Ovary (tissue), 9 donors: ENCODE data around the gene CARD9. TPM values are rescaled to one million over a fixed set of nuclear protein-coding genes. Genes with fewer than 3 reads are reported as not detected.

Experiments
- DNase-seq, 5 donors: peaks; one replicate each; pipeline ENCODE4 v3.0.0-alpha.2; 2019 to 2020
- H3K27ac ChIP-seq, 2 donors: fragments of 200-600 bp; one replicate each; pipeline versions ENCODE4 v1.5.1 to v1.8.0; 2019 to 2022
- H3K27me3 ChIP-seq: fragments of 200-600 bp; one replicate; pipeline ENCODE4 v1.8.0; 2022
- H3K36me3 ChIP-seq: fragments of 200-600 bp; sonication (generic); one replicate; pipeline ENCODE4 v1.5.1; 2019
- H3K4me1 ChIP-seq: one replicate; pipeline ENCODE4 v1.8.1; 2013; ENCODE audit warnings: mild to moderate bottlenecking, moderate library complexity; ENCODE audit not compliant: insufficient read depth
- H3K4me3 ChIP-seq: fragments of 200-600 bp; sonication (generic); one replicate; pipeline ENCODE4 v1.5.1; 2017
- H3K9me3 ChIP-seq, 2 donors: fragments of 200-600 bp in 1 of 2; sonication (generic) in 1 of 2; one replicate each; pipeline versions ENCODE4 v1.5.1 to v1.8.1; 2013 to 2019; ENCODE audit warnings: mild to moderate bottlenecking in 1 of 2, moderate library complexity in 1 of 2
- CTCF ChIP-seq, 3 donors: fragments of 450-650 bp in 2 of 3; fragments of 200-600 bp in 1 of 3; IDR thresholded peaks; one replicate each; pipeline versions ENCODE4 v1.5.1 to v1.8.0; 2016 to 2022; ENCODE audit warnings: antibody characterized with exemption in 3 of 3, mild to moderate bottlenecking in 1 of 3
- EP300 ChIP-seq: sonication (generic); formaldehyde crosslinking; IDR thresholded peaks from one replicate; pipeline ENCODE4 v1.6.1; 2017; ENCODE audit warnings: antibody characterized with exemption
- POLR2A ChIP-seq: fragments of 450-650 bp; IDR thresholded peaks from one replicate; pipeline ENCODE4 v1.6.1; 2017; ENCODE audit warnings: antibody characterized with exemption, mild to moderate bottlenecking, moderate library complexity
- whole genome bisulfite sequencing, 3 donors: extraction: QIAGEN DNeasy Blood & Tissue Kit in 1 of 3; methylation state at CpG; one replicate each; pipeline versions ENCODE4 v1.1.5 to v1.1.7; 2013 to 2017; 5-methylcytosine and 5-hydroxymethylcytosine counted together
- intact Hi-C, 4 donors: fragments of 100-400 bp; cut with DNase I; formaldehyde crosslinking; loops; one replicate each; pipeline versions ENCODE4 v1.11.0 to v1.15.1; 2022 to 2023
- polyA plus RNA-seq, 2 donors: library from polyadenylated mRNA; stranded (reverse); fragments of 200-250 nt in 1 of 2; fragments of 350-450 nt in 1 of 2; fragmentation: Illumina TruSeq in 1 of 2; extraction: RNeasy Lipid Tissue Mini Kit (QIAGEN cat#74804) in 1 of 2; gene quantifications; one replicate each; pipeline ENCODE4 v1.2.3, GENCODE V29; 2013 to 2014
- total RNA-seq, 7 donors: library from RNA; depleted of rRNA in 2 of 7; stranded (reverse); fragments of >200 nt in 2 of 7; fragmentation: NEBNext Ultra II Directional in 3 of 7; extraction: Animal tissue kit (Norgen Biotek cat#: 25700) in 3 of 7; gene quantifications; one replicate each; pipeline versions ENCODE4 v1.1.0 to v1.2.4, GENCODE V29; 2016 to 2023
- donor health status: DM: no; HTN: no; CAD: no; lungs with moderate emphysema.
- donor health status: DM: no; HTN: no; CAD: no.
- donor health status: Bipolar disorder and iron deficiency.
- donor health status: DM: yes; HTN: yes; CAD: no.
- donor health status: DM: no; HTN: no; CAD: no.
- donor health status: DM: yes; HTN: yes; CAD: no.

The CARD9 gene
- total and polyA plus RNA-seq, 9 donors = 0.48 to 3.5 (median 1.1) TPM; not detected in 1

- intact Hi-C loops = loop anchor here in 1 of 4 donors (10.0 kb wide), 1 partner anchor 237 kb away; no protein-coding TSS in a partner anchor
- no peak for DNase-seq
- no peaks in the 10 kb centered on the region for H3K27me3 ChIP-seq
- H3K4me3 ChIP-seq = no peak overlapping the region
- no peaks in the 10 kb centered on the region for H3K9me3 ChIP-seq
- no peaks in the 10 kb centered on the region for H3K36me3 ChIP-seq
- H3K4me1 ChIP-seq = no peaks in the 10 kb centered on the region
- TF ChIP-seq CTCF (IDR thresholded peaks at IDR 0.05) (no peak), POLR2A (no peak), EP300 (no peak)
- WGBS, 3 donors = 55 to 63% (median 56%) methylated on average over 9 of the region's 9 CpGs
- H3K27ac ChIP-seq = no peak overlapping the region
Measured at GRCh38 chr9:136381311-136381710, 7.8 kb upstream of the CARD9 start.

- intact Hi-C loops = loop anchor here in 1 of 4 donors (10.0 kb wide), 1 partner anchor 236 kb away; no protein-coding TSS in a partner anchor
- Histone ChIP-seq H3K4me3 (no peak overlapping the region), H3K36me3 (no peaks in the 10 kb centered on the region), H3K9me3 (no peaks in the 10 kb centered on the region), H3K27me3 (no peaks in the 10 kb centered on the region), H3K4me1 (no peaks in the 10 kb centered on the region), H3K27ac (no peak overlapping the region)
- TF ChIP-seq POLR2A (no peak), CTCF (IDR thresholded peaks at IDR 0.05) (no peak), EP300 (no peak)
- WGBS, 3 donors = 92 to 93% (median 92%) methylated on average over 17 of the region's 17 CpGs
- no peak for DNase-seq
Measured at GRCh38 chr9:136380381-136380780, 6.9 kb upstream of the CARD9 start.

- TF ChIP-seq EP300 (no peak), CTCF (IDR thresholded peaks at IDR 0.05) (no peak), POLR2A (no peak)
- DNase-seq = no peak
- no peaks in the 10 kb centered on the region for H3K4me1 ChIP-seq
- 67 to 84% (median 81%) methylated on average over 9 to 11 of the region's 11 CpGs for WGBS, 3 donors
- no peak overlapping the region for H3K4me3 ChIP-seq
- no peaks in the 10 kb centered on the region for H3K9me3 ChIP-seq
- intact Hi-C loops = loop anchor here in 1 of 4 donors (10.0 kb wide), 1 partner anchor 235 kb away; no protein-coding TSS in a partner anchor
- H3K27ac ChIP-seq = no peak overlapping the region
- no peaks in the 10 kb centered on the region for H3K36me3 ChIP-seq
- no peaks in the 10 kb centered on the region for H3K27me3 ChIP-seq
Measured at GRCh38 chr9:136379891-136380290, 6.4 kb upstream of the CARD9 start.

- DNase-seq = no peak
- Histone ChIP-seq H3K27ac (no peak overlapping the region), H3K4me3 (no peak overlapping the region), H3K9me3 (no peaks in the 10 kb centered on the region), H3K4me1 (no peaks in the 10 kb centered on the region), H3K36me3 (no peaks in the 10 kb centered on the region), H3K27me3 (no peaks in the 10 kb centered on the region)
- intact Hi-C loops = no loop called here
- TF ChIP-seq EP300 = no peak
- no peak for TF ChIP-seq POLR2A
- no peak for TF ChIP-seq CTCF (IDR thresholded peaks at IDR 0.05)
- 88 to 95% (median 93%) methylated on average over 10 to 11 of the region's 11 CpGs for WGBS, 3 donors
Measured at GRCh38 chr9:136379401-136379800, 5.9 kb upstream of the CARD9 start.
